ENCODE results near the gene RARG.
"Not testable (repeated sequence)": the region's sequence is repeated elsewhere in the genome, so short reads cannot be mapped to it uniquely, and the experiment has no call there.

DNA sequence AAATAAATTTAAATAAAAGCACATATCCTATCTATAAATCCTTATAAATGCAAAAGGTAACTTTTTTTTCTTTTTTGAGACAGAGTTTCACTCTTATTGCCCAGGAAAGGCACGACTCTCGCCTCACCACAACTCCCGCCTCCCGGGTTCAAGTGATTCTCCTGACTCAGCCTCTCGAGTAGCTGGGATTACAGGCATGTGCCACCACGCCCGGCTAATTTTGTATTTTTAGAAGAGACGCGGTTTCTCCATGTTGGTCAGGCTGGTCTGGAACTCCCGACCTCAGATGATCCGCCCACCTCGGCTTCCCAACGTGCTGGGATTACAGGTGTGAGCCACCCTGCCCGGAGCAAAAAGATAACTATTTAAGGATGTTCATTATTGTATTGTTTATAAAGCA is 53.2 kb downstream of the RARG start:
- TF ChIP-seq, protein P1, sequence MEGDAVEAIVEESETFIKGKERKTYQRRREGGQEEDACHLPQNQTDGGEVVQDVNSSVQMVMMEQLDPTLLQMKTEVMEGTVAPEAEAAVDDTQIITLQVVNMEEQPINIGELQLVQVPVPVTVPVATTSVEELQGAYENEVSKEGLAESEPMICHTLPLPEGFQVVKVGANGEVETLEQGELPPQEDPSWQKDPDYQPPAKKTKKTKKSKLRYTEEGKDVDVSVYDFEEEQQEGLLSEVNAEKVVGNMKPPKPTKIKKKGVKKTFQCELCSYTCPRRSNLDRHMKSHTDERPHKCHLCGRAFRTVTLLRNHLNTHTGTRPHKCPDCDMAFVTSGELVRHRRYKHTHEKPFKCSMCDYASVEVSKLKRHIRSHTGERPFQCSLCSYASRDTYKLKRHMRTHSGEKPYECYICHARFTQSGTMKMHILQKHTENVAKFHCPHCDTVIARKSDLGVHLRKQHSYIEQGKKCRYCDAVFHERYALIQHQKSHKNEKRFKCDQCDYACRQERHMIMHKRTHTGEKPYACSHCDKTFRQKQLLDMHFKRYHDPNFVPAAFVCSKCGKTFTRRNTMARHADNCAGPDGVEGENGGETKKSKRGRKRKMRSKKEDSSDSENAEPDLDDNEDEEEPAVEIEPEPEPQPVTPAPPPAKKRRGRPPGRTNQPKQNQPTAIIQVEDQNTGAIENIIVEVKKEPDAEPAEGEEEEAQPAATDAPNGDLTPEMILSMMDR (IDR thresholded peaks at IDR 0.05) = not testable (repeated sequence)
- not testable (repeated sequence) for TF ChIP-seq EZH2 (IDR thresholded peaks at IDR 0.05; ENCODE audit: borderline replicate concordance, insufficient read depth, low read depth, low read length, poor library complexity, severe bottlenecking)

Measured in B cell (primary cell).